Panc1 (cell line): ENCODE data around the gene MYORG. TPM values are rescaled to one million over a fixed set of nuclear protein-coding genes. Genes with fewer than 3 reads are reported as not detected.

ENCODE experiments used
- ATAC-seq: fragments of 200-7000 bp; cut with Tn5 transposase; 2 replicates; pipeline ENCODE4 v1.9.1; 2020; ENCODE audit warnings: mild to moderate bottlenecking, moderate library complexity
- BruUV-seq: library from RNA; stranded (reverse); fragments of 400-500 nt; replicated peaks from 2 replicates; lab custom pipeline; 2021; lab: Mats Ljungman, UMichigan
- CTCF ChIA-PET: fragments of 300-600 bp; sonication (Branson Sonifier 250); formaldehyde crosslinking; loops from one replicate; lab custom pipeline; 2022; ENCODE audit warnings: antibody characterized with exemption; lab: Charles Lee
- POLR2A ChIA-PET: fragments of 300-600 bp; sonication (Branson Sonifier 250); formaldehyde crosslinking; loops from one replicate; lab custom pipeline; 2022; ENCODE audit warnings: antibody characterized with exemption; lab: Charles Lee
- DNase-seq: peaks from one replicate; pipeline ENCODE4 v3.0.0-alpha.2; 2010; ENCODE audit warnings: low read depth, low spot score
- H3K27ac ChIP-seq: 2 replicates; pipeline ENCODE4 v1.5.1; 2011; ENCODE audit warnings: mild to moderate bottlenecking, low read length, inconsistent platforms
- H3K27me3 ChIP-seq: fragments of 200-500 bp; sonication (Bioruptor generic); 2 replicates; pipeline ENCODE4 v1.6.0; 2014; ENCODE audit warnings: low read length, inconsistent platforms; ENCODE audit not compliant: control insufficient read depth, insufficient read depth
- H3K36me3 ChIP-seq: fragments of 200-500 bp; sonication (Bioruptor generic); 2 replicates; pipeline ENCODE4 v1.5.1; 2014; ENCODE audit warnings: inconsistent platforms, mild to moderate bottlenecking, low read length, moderate library complexity; ENCODE audit not compliant: control insufficient read depth, insufficient read depth
- H3K4me1 ChIP-seq: 2 replicates; pipeline ENCODE4 v1.5.1; 2011; ENCODE audit warnings: inconsistent platforms, mild to moderate bottlenecking, low read length, moderate library complexity; ENCODE audit not compliant: control insufficient read depth, insufficient read depth
- H3K4me3 ChIP-seq, 2 experiments: 2 replicates each; pipeline ENCODE4 v1.5.1; 2011 to 2012; ENCODE audit warnings: low read depth in 2 of 2, low read length in 2 of 2, mild to moderate bottlenecking in 2 of 2, inconsistent platforms in 1 of 2, moderate library complexity in 1 of 2
- H3K9me3 ChIP-seq: fragments of 200-500 bp; sonication (Bioruptor generic); 2 replicates; pipeline ENCODE4 v1.5.1; 2014; ENCODE audit warnings: low read depth, mild to moderate bottlenecking, inconsistent platforms, low read length, moderate library complexity; ENCODE audit not compliant: control insufficient read depth, insufficient read depth
- CTCF ChIP-seq: fragments of 450-650 bp; IDR thresholded peaks from 2 replicates; pipeline ENCODE4 v1.5.1; 2017; ENCODE audit warnings: mild to moderate bottlenecking
- POLR2AphosphoS5 ChIP-seq: IDR thresholded peaks from 2 replicates; pipeline ENCODE4 v1.6.1; 2012; ENCODE audit warnings: mild to moderate bottlenecking, low read depth, low read length, moderate library complexity
- REST ChIP-seq, 2 experiments: IDR thresholded peaks; 2 replicates each; pipeline ENCODE4 v1.6.1; 2011 to 2012; ENCODE audit warnings: low read depth in 2 of 2, control low read depth in 1 of 2, low read length in 1 of 2, mild to moderate bottlenecking in 1 of 2, moderate library complexity in 1 of 2; ENCODE audit not compliant: insufficient read depth in 1 of 2
- SIN3A ChIP-seq: IDR thresholded peaks from 2 replicates; pipeline ENCODE4 v1.6.1; 2012; ENCODE audit warnings: low read depth, mild to moderate bottlenecking, low read length, moderate library complexity, borderline replicate concordance; ENCODE audit not compliant: insufficient read depth
- TCF7L2 ChIP-seq: IDR thresholded peaks from 2 replicates; pipeline ENCODE4 v1.6.1; 2011; ENCODE audit warnings: mild to moderate bottlenecking, low read depth, low read length, inconsistent platforms
- in situ Hi-C: cut with HindIII; loops from 2 replicates; pipeline ENCODE4 v1.10.0; 2016; ENCODE audit warnings: low sequenced_read_pairs, low pct_unique_long_range_greater_than_20kb
- intact Hi-C: fragments of 100-400 bp; cut with micrococcal nuclease; formaldehyde crosslinking; loops from one replicate; pipeline ENCODE4 v1.10.0; 2022; ENCODE audit not compliant: unreplicated experiment
- total RNA-seq: library from RNA; stranded (reverse); gene quantifications from one replicate; pipeline ENCODE4 v1.2.1, GENCODE V29; 2021; ENCODE audit not compliant: unreplicated experiment

MYORG gene
- total RNA-seq, 1 experiment from 2014 or later: 9.7 TPM

- ATAC-seq (no peak), DNase-seq (no peak)
- Histone ChIP-seq H3K4me3 (no peak overlapping the region), H3K27me3 (no peaks in the 10 kb centered on the region), H3K36me3 (no peaks in the 10 kb centered on the region; the same call in 1 of the 2 replicates), H3K27ac (no peak overlapping the region), H3K4me1 (peaks cover 20% of the 10 kb centered on the region), H3K9me3 (no peaks in the 10 kb centered on the region)
- ChIA-PET POLR2A (no interaction called here), CTCF (no interaction called here)
- in situ Hi-C loops: no loop called here
- intact Hi-C loops: no loop called here
- no TSS peak for BruUV-seq
- TF ChIP-seq SIN3A (no peak), CTCF (no peak), POLR2AphosphoS5 (no peak), REST (IDR thresholded peaks at IDR 0.05; ENCODE audit: insufficient read depth in 1 of 2, low read depth in 2 of 2, low read length in 1 of 2) (no peak), TCF7L2 (no peak)
Measured at GRCh38 chr9:34326690-34327089, 50.0 kb downstream of the MYORG start.

- in situ Hi-C loops: no loop called here
- intact Hi-C loops: no loop called here
- CTCF ChIA-PET: no interaction called here
- ATAC-seq (no peak), DNase-seq (no peak)
- Histone ChIP-seq H3K27me3 (no peaks in the 10 kb centered on the region), H3K27ac (no peak overlapping the region), H3K36me3 (no peaks in the 10 kb centered on the region), H3K9me3 (no peaks in the 10 kb centered on the region), H3K4me3 (no peak overlapping the region), H3K4me1 (peaks cover 8% of the 10 kb centered on the region)
- TF ChIP-seq REST (IDR thresholded peaks at IDR 0.05; ENCODE audit: insufficient read depth in 1 of 2, low read depth in 2 of 2, low read length in 1 of 2): no peak
- no peak for TF ChIP-seq TCF7L2
- TF ChIP-seq POLR2AphosphoS5: no peak
- TF ChIP-seq SIN3A: no peak
- no peak for TF ChIP-seq CTCF
- POLR2A ChIA-PET: no interaction called here
- BruUV-seq: no TSS peak
Measured at GRCh38 chr9:34322899-34323591, 53.7 kb downstream of the MYORG start.
